Activated naive CD8-positive, alpha-beta T cell treated with anti-CD3 and anti-CD28 coated beads, Interleukin-2, amount 50 U/mL, for 24 hours (primary cell): ENCODE results near the gene PPEF2.
A peak's percentile ranks its signal among the peaks of the same experiment; 100 is the strongest.
"Not testable (repeated sequence)": the region's sequence is repeated elsewhere in the genome, so short reads cannot be mapped to it uniquely, and the experiment has no call there.

Experiments used
- ATAC-seq: fragments of 150-1000 bp; cut with Tn5 transposase; one replicate; pipeline ENCODE4 v1.10.0; 2021
- DNase-seq: peaks from one replicate; pipeline ENCODE4 v3.0.0; 2021
- H3K27ac Mint-ChIP-seq: one replicate; pipeline ENCODE4 v1.8.0; 2021; ENCODE audit warnings: mild to moderate bottlenecking, mixed read lengths
- H3K27me3 Mint-ChIP-seq: one replicate; pipeline ENCODE4 v1.8.0; 2021; ENCODE audit warnings: mixed read lengths
- H3K36me3 Mint-ChIP-seq: one replicate; pipeline ENCODE4 v1.8.0; 2021; ENCODE audit warnings: low read depth, mixed read lengths
- H3K4me1 Mint-ChIP-seq: one replicate; pipeline ENCODE4 v1.8.0; 2021; ENCODE audit warnings: mixed read lengths
- H3K4me3 Mint-ChIP-seq: one replicate; pipeline ENCODE4 v1.8.0; 2021; ENCODE audit warnings: mild to moderate bottlenecking, moderate library complexity, mixed read lengths
- H3K9me3 Mint-ChIP-seq: one replicate; pipeline ENCODE4 v1.8.0; 2021; ENCODE audit warnings: mixed read lengths

PPEF2 gene

GRCh38 chr4:75902352-75902751, at the start of gene PPEF2:
PPEF2 (minus strand) TSS chr4:75902452; CDS start chr4:75896325, 6,127 bp downstream.
- Mint-ChIP-seq H3K4me3 (no peak within 1 kb of the TSS), H3K36me3 (no peaks in the 10 kb centered on the region), H3K9me3 (no peaks in the 10 kb centered on the region), H3K27me3 (peaks cover 2% of the 10 kb centered on the region), H3K4me1 (peaks cover 4% of the 10 kb centered on the region), H3K27ac (no peak within 1 kb of the TSS)
- DNase-seq (no peak), ATAC-seq (no peak)

- Mint-ChIP-seq H3K27ac (no peak overlapping the region), H3K9me3 (no peaks in the 10 kb centered on the region), H3K27me3 (no peaks in the 10 kb centered on the region), H3K4me3 (no peak overlapping the region), H3K36me3 (peaks cover 56% of the 10 kb centered on the region), H3K4me1 (no peaks in the 10 kb centered on the region)
- ATAC-seq (no peak), DNase-seq (no peak)
These were observed 48.1 kb upstream of the PPEF2 start for GRCh38 chr4:75950213-75950815.

- ATAC-seq = no peak
- Mint-ChIP-seq H3K4me3 (no peak overlapping the region), H3K27ac (no peak overlapping the region)
These were observed 46.7 kb upstream of the PPEF2 start for GRCh38 chr4:75948822-75949444.

GRCh38 chr4:75940692-75941253, 38.5 kb upstream of the PPEF2 start, which contains the start of gene NAAA:
NAAA (minus strand) TSS chr4:75941013; CDS start chr4:75940949, 64 bp downstream.
- H3K27me3 Mint-ChIP-seq = no peaks in the 10 kb centered on the region
- peak within 1 kb of the TSS; percentile 98 for H3K27ac Mint-ChIP-seq
- no peaks in the 10 kb centered on the region for H3K9me3 Mint-ChIP-seq
- DNase-seq (peak; percentile 81), ATAC-seq (peak; percentile 86)
- H3K4me1 Mint-ChIP-seq = peaks cover 26% of the 10 kb centered on the region
- H3K36me3 Mint-ChIP-seq = peaks cover 21% of the 10 kb centered on the region
- H3K4me3 Mint-ChIP-seq = peak within 1 kb of the TSS; percentile 97

More at GRCh38 chr4:75948822-75949444, 46.7 kb upstream of the PPEF2 start:
- Mint-ChIP-seq H3K27me3 (no peaks in the 10 kb centered on the region), H3K36me3 (peaks cover 46% of the 10 kb centered on the region), H3K9me3 (no peaks in the 10 kb centered on the region), H3K4me1 (no peaks in the 10 kb centered on the region)
- DNase-seq = no peak

- H3K4me3 Mint-ChIP-seq = peak overlapping the region; percentile 97
- H3K27me3 Mint-ChIP-seq = no peaks in the 10 kb centered on the region
- no peaks in the 10 kb centered on the region for H3K9me3 Mint-ChIP-seq
- ATAC-seq = peak; percentile 82
- H3K4me1 Mint-ChIP-seq = peaks cover 26% of the 10 kb centered on the region
- H3K36me3 Mint-ChIP-seq = peaks cover 24% of the 10 kb centered on the region
- peak overlapping the region; percentile 98 for H3K27ac Mint-ChIP-seq
- peak; percentile 78 for DNase-seq
These were observed 37.8 kb upstream of the PPEF2 start for GRCh38 chr4:75939890-75940691.

- ATAC-seq = no peak
- no peak for DNase-seq
- Mint-ChIP-seq H3K27me3 (no peaks in the 10 kb centered on the region), H3K4me3 (no peak overlapping the region), H3K4me1 (peaks cover 22% of the 10 kb centered on the region), H3K9me3 (no peaks in the 10 kb centered on the region), H3K36me3 (peaks cover 34% of the 10 kb centered on the region), H3K27ac (no peak overlapping the region)
These were observed 33.4 kb upstream of the PPEF2 start for GRCh38 chr4:75935628-75936027.

- H3K4me3 Mint-ChIP-seq = no peak overlapping the region
- H3K27ac Mint-ChIP-seq = no peak overlapping the region
- peaks cover 35% of the 10 kb centered on the region for H3K36me3 Mint-ChIP-seq
- H3K27me3 Mint-ChIP-seq = no peaks in the 10 kb centered on the region
- H3K9me3 Mint-ChIP-seq = no peaks in the 10 kb centered on the region
- no peak for ATAC-seq
- no peak for DNase-seq
- no peaks in the 10 kb centered on the region for H3K4me1 Mint-ChIP-seq
These were observed 27.9 kb upstream of the PPEF2 start for GRCh38 chr4:75930152-75930551.

GRCh38 chr4:75924916-75925315, 22.7 kb upstream of the PPEF2 start:
- H3K4me3 Mint-ChIP-seq, H3K27me3 Mint-ChIP-seq, ATAC-seq, H3K9me3 Mint-ChIP-seq, H3K4me1 Mint-ChIP-seq, H3K27ac Mint-ChIP-seq, DNase-seq: not testable (repeated sequence)
- peaks cover 39% of the 10 kb centered on the region for H3K36me3 Mint-ChIP-seq

- H3K27me3 Mint-ChIP-seq = no peaks in the 10 kb centered on the region
- H3K4me1 Mint-ChIP-seq = no peaks in the 10 kb centered on the region
- no peak overlapping the region for H3K4me3 Mint-ChIP-seq
- H3K27ac Mint-ChIP-seq = no peak overlapping the region
- DNase-seq (no peak), ATAC-seq (no peak)
- no peaks in the 10 kb centered on the region for H3K9me3 Mint-ChIP-seq
- H3K36me3 Mint-ChIP-seq = peaks cover 35% of the 10 kb centered on the region
These were observed 22.1 kb upstream of the PPEF2 start for GRCh38 chr4:75924309-75924827.

- ATAC-seq (no peak), DNase-seq (no peak)
- Mint-ChIP-seq H3K36me3 (peaks cover 33% of the 10 kb centered on the region), H3K27ac (no peak overlapping the region), H3K27me3 (no peaks in the 10 kb centered on the region), H3K4me3 (no peak overlapping the region), H3K4me1 (no peaks in the 10 kb centered on the region), H3K9me3 (no peaks in the 10 kb centered on the region)
These were observed 20.3 kb upstream of the PPEF2 start for GRCh38 chr4:75922588-75922987.

- DNase-seq (no peak), ATAC-seq (no peak)
- Mint-ChIP-seq H3K4me3 (no peak overlapping the region), H3K9me3 (no peaks in the 10 kb centered on the region), H3K27ac (no peak overlapping the region), H3K4me1 (no peaks in the 10 kb centered on the region), H3K36me3 (peaks cover 35% of the 10 kb centered on the region), H3K27me3 (no peaks in the 10 kb centered on the region)
These were observed 19.7 kb upstream of the PPEF2 start for GRCh38 chr4:75921910-75922309.

GRCh38 chr4:75920327-75920726, 18.1 kb upstream of the PPEF2 start:
- no peak overlapping the region for H3K4me3 Mint-ChIP-seq
- ATAC-seq (no peak), DNase-seq (no peak)
- H3K4me1 Mint-ChIP-seq = no peaks in the 10 kb centered on the region
- H3K36me3 Mint-ChIP-seq = peaks cover 30% of the 10 kb centered on the region
- no peak overlapping the region for H3K27ac Mint-ChIP-seq
- H3K9me3 Mint-ChIP-seq = no peaks in the 10 kb centered on the region
- H3K27me3 Mint-ChIP-seq = no peaks in the 10 kb centered on the region

GRCh38 chr4:75919920-75920319, 17.7 kb upstream of the PPEF2 start:
- Mint-ChIP-seq H3K4me3 (no peak overlapping the region), H3K4me1 (no peaks in the 10 kb centered on the region), H3K36me3 (peaks cover 29% of the 10 kb centered on the region), H3K27ac (no peak overlapping the region), H3K27me3 (no peaks in the 10 kb centered on the region), H3K9me3 (no peaks in the 10 kb centered on the region)
- no peak for DNase-seq
- no peak for ATAC-seq

- no peak overlapping the region for H3K4me3 Mint-ChIP-seq
- ATAC-seq = peak; percentile 57
- H3K27me3 Mint-ChIP-seq = no peaks in the 10 kb centered on the region
- H3K27ac Mint-ChIP-seq = no peak overlapping the region
- no peaks in the 10 kb centered on the region for H3K4me1 Mint-ChIP-seq
- DNase-seq = peak; percentile 21
- peaks cover 22% of the 10 kb centered on the region for H3K36me3 Mint-ChIP-seq
- H3K9me3 Mint-ChIP-seq = peaks cover 4% of the 10 kb centered on the region
These were observed 13.9 kb upstream of the PPEF2 start for GRCh38 chr4:75916091-75916661.
